ENCODE results near the gene GALNT6. TPM values are rescaled to one million over a fixed set of nuclear protein-coding genes. Genes with fewer than 3 reads are reported as not detected.

GALNT6 gene
- total RNA-seq, 3 donors from 2014 or later (not counting 1 experiment from before 2014, with no cell fraction given), result 19.3 to 38.5 (median 33.9) TPM

GRCh38 chr12:51351913-51352532, 39.2 kb downstream of the GALNT6 start:
- Mint-ChIP-seq H3K36me3 (no peaks in the 10 kb centered on the region), H3K4me3 (no peak overlapping the region), H3K4me1 (peaks cover 0 to 8% of the 10 kb centered on the region in 2 donors), H3K9me3 (no peaks in the 10 kb centered on the region), H3K27me3 (ENCODE audit: low read depth in 2 of 2) (no peaks in the 10 kb centered on the region), H3K27ac (peak overlapping the region in 1 of 2 donors; percentile 51)
- H3K27ac ChIP-seq (ENCODE audit: low read length), result no peak overlapping the region
- DNase-seq (peak; percentile 35 to 79), ATAC-seq (peak; percentile 64 to 89 (median 74))
- H3K9me3 ChIP-seq (ENCODE audit: control insufficient read depth, insufficient read depth, low read length), result no peaks in the 10 kb centered on the region
- peaks cover 12% of the 10 kb centered on the region for H3K36me3 ChIP-seq (ENCODE audit: control insufficient read depth, insufficient read depth, low read length)
- H3K27me3 ChIP-seq (ENCODE audit: control insufficient read depth, insufficient read depth, low read length), result no peaks in the 10 kb centered on the region
- WGBS (ENCODE audit: insufficient coverage), result 80% methylated on average over 10 of the region's 11 CpGs
- H3K4me1 ChIP-seq (ENCODE audit: control insufficient read depth, insufficient read depth, low read length), result no peaks in the 10 kb centered on the region
- intact Hi-C loops (cut with micrococcal nuclease), result loop anchor here (1.0 kb wide), 1 partner anchor 587 kb away; no protein-coding TSS in a partner anchor
- H3K4me3 ChIP-seq (ENCODE audit: low read length), result no peak overlapping the region
- TF ChIP-seq, protein P1, sequence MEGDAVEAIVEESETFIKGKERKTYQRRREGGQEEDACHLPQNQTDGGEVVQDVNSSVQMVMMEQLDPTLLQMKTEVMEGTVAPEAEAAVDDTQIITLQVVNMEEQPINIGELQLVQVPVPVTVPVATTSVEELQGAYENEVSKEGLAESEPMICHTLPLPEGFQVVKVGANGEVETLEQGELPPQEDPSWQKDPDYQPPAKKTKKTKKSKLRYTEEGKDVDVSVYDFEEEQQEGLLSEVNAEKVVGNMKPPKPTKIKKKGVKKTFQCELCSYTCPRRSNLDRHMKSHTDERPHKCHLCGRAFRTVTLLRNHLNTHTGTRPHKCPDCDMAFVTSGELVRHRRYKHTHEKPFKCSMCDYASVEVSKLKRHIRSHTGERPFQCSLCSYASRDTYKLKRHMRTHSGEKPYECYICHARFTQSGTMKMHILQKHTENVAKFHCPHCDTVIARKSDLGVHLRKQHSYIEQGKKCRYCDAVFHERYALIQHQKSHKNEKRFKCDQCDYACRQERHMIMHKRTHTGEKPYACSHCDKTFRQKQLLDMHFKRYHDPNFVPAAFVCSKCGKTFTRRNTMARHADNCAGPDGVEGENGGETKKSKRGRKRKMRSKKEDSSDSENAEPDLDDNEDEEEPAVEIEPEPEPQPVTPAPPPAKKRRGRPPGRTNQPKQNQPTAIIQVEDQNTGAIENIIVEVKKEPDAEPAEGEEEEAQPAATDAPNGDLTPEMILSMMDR (IDR thresholded peaks at IDR 0.05), result peak; percentile 77

- Histone ChIP-seq H3K9me3 (ENCODE audit: control insufficient read depth, insufficient read depth, low read length) (no peaks in the 10 kb centered on the region), H3K4me1 (ENCODE audit: control insufficient read depth, insufficient read depth, low read length) (no peaks in the 10 kb centered on the region), H3K27me3 (ENCODE audit: control insufficient read depth, insufficient read depth, low read length) (no peaks in the 10 kb centered on the region), H3K27ac (ENCODE audit: low read length) (no peak overlapping the region), H3K36me3 (ENCODE audit: control insufficient read depth, insufficient read depth, low read length) (peaks cover 2% of the 10 kb centered on the region), H3K4me3 (ENCODE audit: low read length) (no peak overlapping the region)
- Mint-ChIP-seq H3K27me3 (ENCODE audit: low read depth in 2 of 2) (no peaks in the 10 kb centered on the region), H3K27ac (no peak overlapping the region), H3K9me3 (no peaks in the 10 kb centered on the region), H3K4me3 (no peak overlapping the region), H3K36me3 (no peaks in the 10 kb centered on the region), H3K4me1 (peaks cover 0 to 8% of the 10 kb centered on the region in 2 donors)
- DNase-seq, result no peak
- intact Hi-C loops (cut with micrococcal nuclease), result no loop called here
- TF ChIP-seq, protein P1 (IDR thresholded peaks at IDR 0.05), result no peak
- 93% methylated on average over 5 of the region's 5 CpGs for WGBS (ENCODE audit: insufficient coverage)
- ATAC-seq, result no peak
These were observed 42.2 kb downstream of the GALNT6 start for GRCh38 chr12:51349026-51349425.

GRCh38 chr12:51348116-51348515, 43.1 kb downstream of the GALNT6 start:
- no peaks in the 10 kb centered on the region for H3K4me1 ChIP-seq (ENCODE audit: control insufficient read depth, insufficient read depth, low read length)
- Mint-ChIP-seq H3K9me3 (no peaks in the 10 kb centered on the region), H3K4me3 (no peak overlapping the region), H3K27me3 (ENCODE audit: low read depth in 2 of 2) (no peaks in the 10 kb centered on the region), H3K4me1 (peaks cover 0 to 8% of the 10 kb centered on the region in 2 donors), H3K36me3 (no peaks in the 10 kb centered on the region), H3K27ac (no peak overlapping the region)
- no peaks in the 10 kb centered on the region for H3K36me3 ChIP-seq (ENCODE audit: control insufficient read depth, insufficient read depth, low read length)
- no peaks in the 10 kb centered on the region for H3K27me3 ChIP-seq (ENCODE audit: control insufficient read depth, insufficient read depth, low read length)
- TF ChIP-seq, protein P1 (IDR thresholded peaks at IDR 0.05), result no peak
- no peak overlapping the region for H3K4me3 ChIP-seq (ENCODE audit: low read length)
- intact Hi-C loops (cut with micrococcal nuclease), result no loop called here
- no peaks in the 10 kb centered on the region for H3K9me3 ChIP-seq (ENCODE audit: control insufficient read depth, insufficient read depth, low read length)
- WGBS (ENCODE audit: insufficient coverage), result 95% methylated on average over 4 of the region's 4 CpGs
- ATAC-seq (no peak), DNase-seq (no peak)
- no peak overlapping the region for H3K27ac ChIP-seq (ENCODE audit: low read length)

GRCh38 chr12:51346581-51346980, 44.6 kb downstream of the GALNT6 start, which contains the start of gene CELA1:
CELA1 (minus strand) TSS chr12:51346679; CDS start chr12:51346638, 41 bp downstream.
- 100% methylated on average over 3 of the region's 3 CpGs for WGBS (ENCODE audit: insufficient coverage)
- Mint-ChIP-seq H3K4me3 (no peak within 1 kb of the TSS), H3K36me3 (no peaks in the 10 kb centered on the region), H3K27me3 (ENCODE audit: low read depth in 2 of 2) (no peaks in the 10 kb centered on the region), H3K27ac (no peak within 1 kb of the TSS), H3K9me3 (no peaks in the 10 kb centered on the region), H3K4me1 (peaks cover under 1% of the 10 kb centered on the region in 2 donors)
- Histone ChIP-seq H3K4me3 (ENCODE audit: low read length) (no peak within 1 kb of the TSS), H3K27me3 (ENCODE audit: control insufficient read depth, insufficient read depth, low read length) (no peaks in the 10 kb centered on the region), H3K4me1 (ENCODE audit: control insufficient read depth, insufficient read depth, low read length) (no peaks in the 10 kb centered on the region), H3K36me3 (ENCODE audit: control insufficient read depth, insufficient read depth, low read length) (no peaks in the 10 kb centered on the region), H3K9me3 (ENCODE audit: control insufficient read depth, insufficient read depth, low read length) (no peaks in the 10 kb centered on the region), H3K27ac (ENCODE audit: low read length) (no peak within 1 kb of the TSS)
- TF ChIP-seq, protein P1 (IDR thresholded peaks at IDR 0.05), result no peak
- ATAC-seq, result no peak
- no peak for DNase-seq
- intact Hi-C loops (cut with micrococcal nuclease), result no loop called here

Measured in natural killer cell (primary cell).